Esophagus muscularis mucosa (tissue), 4 donors: ENCODE data around the gene BAIAP2. TPM values are rescaled to one million over a fixed set of nuclear protein-coding genes. Genes with fewer than 3 reads are reported as not detected.
A peak's percentile ranks its signal among the peaks of the same experiment; 100 is the strongest.

ENCODE experiments used
- DNase-seq: peaks from one replicate; pipeline ENCODE4 v3.0.0-alpha.2; 2017; ENCODE audit errors: extremely low spot score
- H3K27ac ChIP-seq, 4 donors: fragments of 200-600 bp; sonication (generic); replicated peaks in 1 of 4; 1 replicate in 3 of 4; 2 replicates in 1 of 4; pipeline ENCODE4 v1.5.1; 2016 to 2019; ENCODE audit warnings: mild to moderate bottlenecking in 1 of 4
- H3K27me3 ChIP-seq, 4 donors: fragments of 200-600 bp; sonication (generic); one replicate each; pipeline versions ENCODE4 v1.5.1 to v1.6.0; 2016 to 2019
- H3K36me3 ChIP-seq, 4 donors: fragments of 200-600 bp; sonication (generic); one replicate each; pipeline ENCODE4 v1.5.1; 2016 to 2019
- H3K4me1 ChIP-seq, 4 donors: fragments of 200-600 bp; sonication (generic); one replicate each; pipeline ENCODE4 v1.5.1; 2016 to 2019
- H3K4me3 ChIP-seq, 4 donors: fragments of 200-600 bp; sonication (generic); 1 replicate in 2 of 4; 2 replicates in 2 of 4; pipeline ENCODE4 v1.5.1; 2016 to 2019; ENCODE audit warnings: mild to moderate bottlenecking in 4 of 4, moderate library complexity in 1 of 4
- H3K9me3 ChIP-seq, 4 donors: fragments of 200-600 bp; sonication (generic); 1 replicate in 3 of 4; 2 replicates in 1 of 4; pipeline ENCODE4 v1.5.1; 2016 to 2019
- CTCF ChIP-seq, 3 experiments: fragments of 200-600 bp in 2 of 3; fragments of 450-650 bp in 1 of 3; sonication (generic) in 2 of 3; IDR thresholded peaks; one replicate each; pipeline ENCODE4 v1.5.1; 2017 to 2019; ENCODE audit warnings: antibody characterized with exemption in 3 of 3, mild to moderate bottlenecking in 2 of 3, moderate library complexity in 1 of 3
- EP300 ChIP-seq: sonication (generic); formaldehyde crosslinking; IDR thresholded peaks from one replicate; pipeline ENCODE4 v1.6.1; 2017; ENCODE audit warnings: antibody characterized with exemption
- POLR2A ChIP-seq: fragments of 450-650 bp; IDR thresholded peaks from one replicate; pipeline ENCODE4 v1.6.1; 2017; ENCODE audit warnings: antibody characterized with exemption, moderate library complexity, mild to moderate bottlenecking, low read depth
- POLR2AphosphoS5 ChIP-seq, 2 donors: sonication (generic); formaldehyde crosslinking; IDR thresholded peaks; one replicate each; pipeline ENCODE4 v1.6.1; 2017; ENCODE audit warnings: antibody characterized with exemption in 2 of 2
- WGBS: methylation state at CpG from one replicate; pipeline ENCODE4 v1.1.5; 2018; 5-methylcytosine and 5-hydroxymethylcytosine counted together
- intact Hi-C: fragments of 100-400 bp; cut with DNase I; formaldehyde crosslinking; loops from one replicate; pipeline ENCODE4 v1.15.1; 2023
- total RNA-seq, 4 donors: library from RNA; depleted of rRNA; stranded (reverse); fragments of >200 nt; gene quantifications; one replicate each; pipeline versions ENCODE4 v1.1.0 to v1.2.1, GENCODE V29; 2016

Gene BAIAP2
- total RNA-seq, 4 donors from 2014 or later = 31.1 to 54.5 (median 36.7) TPM

- Histone ChIP-seq H3K4me1 (peaks cover 10 to 43% (median 23%) of the 10 kb centered on the region in 4 donors), H3K27me3 (peaks cover 0 to 13% (median 0%) of the 10 kb centered on the region in 4 donors), H3K4me3 (no peak overlapping the region), H3K36me3 (peaks cover 0 to 58% (median 27%) of the 10 kb centered on the region in 4 donors), H3K9me3 (no peaks in the 10 kb centered on the region), H3K27ac (no peak overlapping the region)
- DNase-seq = no peak
- intact Hi-C loops = no loop called here
- no peak for TF ChIP-seq POLR2AphosphoS5 (IDR thresholded peaks at IDR 0.05)
- no peak for TF ChIP-seq CTCF (IDR thresholded peaks at IDR 0.05)
- TF ChIP-seq EP300 = no peak
- TF ChIP-seq POLR2A = no peak
- WGBS = 84% methylated on average over 15 of the region's 20 CpGs
Measured at GRCh38 chr17:81117672-81118198, 82.8 kb downstream of the BAIAP2 start.

- WGBS = 59% methylated on average over 8 of the region's 24 CpGs
- H3K27me3 ChIP-seq = peaks cover 0 to 18% (median 0%) of the 10 kb centered on the region in 4 donors
- H3K9me3 ChIP-seq = no peaks in the 10 kb centered on the region
- no peak for DNase-seq
- peaks cover 10 to 43% (median 23%) of the 10 kb centered on the region in 4 donors for H3K4me1 ChIP-seq
- TF ChIP-seq CTCF (IDR thresholded peaks at IDR 0.05) (no peak), POLR2AphosphoS5 (IDR thresholded peaks at IDR 0.05) (no peak)
- peak overlapping the region in 3 of 4 donors; percentile 40 to 57 (median 50) for H3K4me3 ChIP-seq
- H3K36me3 ChIP-seq = peaks cover 0 to 52% (median 23%) of the 10 kb centered on the region in 4 donors
- intact Hi-C loops = no loop called here
- peak overlapping the region in 1 of 4 donors; percentile 64 for H3K27ac ChIP-seq
Measured at GRCh38 chr17:81118308-81119221, 83.6 kb downstream of the BAIAP2 start.

- H3K4me3 ChIP-seq = peak overlapping the region; percentile 40 to 57 (median 52)
- H3K36me3 ChIP-seq = peaks cover 0 to 49% (median 22%) of the 10 kb centered on the region in 4 donors
- peaks cover 0 to 18% (median 0%) of the 10 kb centered on the region in 4 donors for H3K27me3 ChIP-seq
- intact Hi-C loops = no loop called here
- peaks cover 10 to 43% (median 23%) of the 10 kb centered on the region in 4 donors for H3K4me1 ChIP-seq
- no peaks in the 10 kb centered on the region for H3K9me3 ChIP-seq
- DNase-seq = peak; percentile 93
- peak overlapping the region; percentile 64 to 72 (median 65) for H3K27ac ChIP-seq
- WGBS = 10% methylated on average over 2 of the region's 89 CpGs
- TF ChIP-seq POLR2A = no peak
- TF ChIP-seq POLR2AphosphoS5 (IDR thresholded peaks at IDR 0.05) = peak; percentile 13 to 29
- peak in 1 of 3 experiments; percentile 8 for TF ChIP-seq CTCF (IDR thresholded peaks at IDR 0.05)
- no peak for TF ChIP-seq EP300
Measured at GRCh38 chr17:81119223-81120148, 84.5 kb downstream of the BAIAP2 start.

GRCh38 chr17:81120149-81120484, 85.2 kb downstream of the BAIAP2 start:
- Histone ChIP-seq H3K27me3 (peaks cover 0 to 18% (median 0%) of the 10 kb centered on the region in 4 donors), H3K4me1 (peaks cover 10 to 43% (median 23%) of the 10 kb centered on the region in 4 donors), H3K27ac (peak overlapping the region; percentile 64 to 72 (median 65)), H3K36me3 (peaks cover 0 to 46% (median 20%) of the 10 kb centered on the region in 4 donors), H3K4me3 (peak overlapping the region in 3 of 4 donors; percentile 40 to 57 (median 50)), H3K9me3 (no peaks in the 10 kb centered on the region)
- no peak for DNase-seq
- intact Hi-C loops = no loop called here
- 76% methylated on average over 26 of the region's 33 CpGs for WGBS
- no peak for TF ChIP-seq POLR2A
- TF ChIP-seq POLR2AphosphoS5 (IDR thresholded peaks at IDR 0.05) = no peak
- no peak for TF ChIP-seq EP300
- no peak for TF ChIP-seq CTCF (IDR thresholded peaks at IDR 0.05)
